SK-N-SH treated with all-trans-retinoic acid at 6 μM for 48 hours (cell line): ENCODE results near the gene ATP6V0D1.

ENCODE experiments used
- ATAC-seq: fragments of 200-7000 bp; cut with Tn5 transposase; 3 replicates; pipeline ENCODE4 v1.9.1; 2020; ENCODE audit warnings: mild to moderate bottlenecking, moderate library complexity
- ARNTL ChIP-seq: fragments of 450-650 bp; formaldehyde crosslinking; IDR thresholded peaks from 2 replicates; pipeline ENCODE4 v1.5.0; 2020; ENCODE audit warnings: low read depth, mild to moderate bottlenecking, moderate library complexity, borderline replicate concordance
- BACH2 ChIP-seq: fragments of 250-450 bp; sonication (Bioruptor Pico); IDR thresholded peaks from 2 replicates; pipeline ENCODE4 v1.9.0; 2021; ENCODE audit warnings: mild to moderate bottlenecking, borderline replicate concordance
- CREB5 ChIP-seq: fragments of 250-450 bp; sonication (Bioruptor Pico); IDR thresholded peaks from 2 replicates; pipeline ENCODE4 v1.5.1; 2020; ENCODE audit warnings: low read depth, mild to moderate bottlenecking, moderate library complexity
- CSDC2 ChIP-seq: fragments of 250-450 bp; sonication (Bioruptor Pico); IDR thresholded peaks from 2 replicates; pipeline ENCODE4 v1.5.0; 2020; ENCODE audit warnings: mild to moderate bottlenecking, moderate library complexity
- CSRNP3 ChIP-seq: fragments of 250-450 bp; sonication (Bioruptor Pico); IDR thresholded peaks from 2 replicates; pipeline ENCODE4 v1.5.1; 2021; ENCODE audit warnings: mild to moderate bottlenecking, moderate library complexity
- ESRRG ChIP-seq: fragments of 250-450 bp; sonication (Bioruptor Pico); IDR thresholded peaks from 2 replicates; pipeline ENCODE4 v1.6.1; 2021; ENCODE audit warnings: mild to moderate bottlenecking
- GLIS3 ChIP-seq: fragments of 250-450 bp; sonication (Bioruptor Pico); IDR thresholded peaks from 2 replicates; pipeline ENCODE4 v1.5.0; 2020; ENCODE audit warnings: mild to moderate bottlenecking, moderate library complexity
- ISL1 ChIP-seq: fragments of 250-450 bp; sonication (Bioruptor Pico); IDR thresholded peaks from 2 replicates; pipeline ENCODE4 v2.1.2; 2022; ENCODE audit warnings: mild to moderate bottlenecking, moderate library complexity
- OSR1 ChIP-seq: fragments of 250-450 bp; sonication (Bioruptor Pico); IDR thresholded peaks from 2 replicates; pipeline ENCODE4 v1.8.0; 2022; ENCODE audit warnings: moderate library complexity, mild to moderate bottlenecking, inconsistent platforms
- PATZ1 ChIP-seq: fragments of 250-450 bp; sonication (Bioruptor Pico); IDR thresholded peaks from 2 replicates; pipeline ENCODE4 v1.8.0; 2020; ENCODE audit warnings: mild to moderate bottlenecking, moderate library complexity, borderline replicate concordance
- POU6F1 ChIP-seq: fragments of 250-450 bp; sonication (Bioruptor Pico); IDR thresholded peaks from 2 replicates; pipeline ENCODE4 v1.8.0; 2021; ENCODE audit warnings: low read depth, mild to moderate bottlenecking, moderate library complexity, borderline replicate concordance
- PPARA ChIP-seq: fragments of 250-450 bp; sonication (Bioruptor Pico); IDR thresholded peaks from 2 replicates; pipeline ENCODE4 v1.5.0; 2020; ENCODE audit warnings: mild to moderate bottlenecking, borderline replicate concordance
- RARB ChIP-seq: fragments of 250-450 bp; sonication (Bioruptor Pico); IDR thresholded peaks from 2 replicates; pipeline ENCODE4 v1.8.0; 2021; ENCODE audit warnings: mild to moderate bottlenecking, moderate library complexity
- SNAI2 ChIP-seq: fragments of 250-450 bp; sonication (Bioruptor Pico); IDR thresholded peaks from 2 replicates; pipeline ENCODE4 v1.5.0; 2020; ENCODE audit warnings: mild to moderate bottlenecking, moderate library complexity
- TCF4 ChIP-seq: fragments of 250-450 bp; sonication (Bioruptor Pico); IDR thresholded peaks from 2 replicates; pipeline ENCODE4 v1.8.0; 2021; ENCODE audit warnings: mild to moderate bottlenecking, moderate library complexity, borderline replicate concordance
- TOX ChIP-seq: fragments of 250-450 bp; sonication (Bioruptor Pico); IDR thresholded peaks from 2 replicates; pipeline ENCODE4 v1.8.0; 2021; ENCODE audit warnings: mild to moderate bottlenecking, moderate library complexity, borderline replicate concordance
- ZFP3 ChIP-seq: fragments of 250-450 bp; sonication (Bioruptor Pico); IDR thresholded peaks from 2 replicates; pipeline ENCODE4 v1.5.0; 2020; ENCODE audit warnings: mild to moderate bottlenecking, moderate library complexity
- ZFP30 ChIP-seq: fragments of 450-650 bp; formaldehyde crosslinking; IDR thresholded peaks from 2 replicates; pipeline ENCODE4 v1.5.0; 2022; ENCODE audit warnings: mild to moderate bottlenecking, moderate library complexity
- ZNF565 ChIP-seq: fragments of 450-650 bp; formaldehyde crosslinking; conservative IDR thresholded peaks from 2 replicates; pipeline ENCODE4 v1.5.0; 2020; ENCODE audit warnings: low read depth, mild to moderate bottlenecking, moderate library complexity
- ZNF70 ChIP-seq: fragments of 450-650 bp; formaldehyde crosslinking; IDR thresholded peaks from 2 replicates; pipeline ENCODE4 v1.5.0; 2020; ENCODE audit warnings: mild to moderate bottlenecking, moderate library complexity
- ZNF8 ChIP-seq: fragments of 450-650 bp; formaldehyde crosslinking; IDR thresholded peaks from 2 replicates; pipeline ENCODE4 v1.5.0; 2020; ENCODE audit warnings: mild to moderate bottlenecking, moderate library complexity

Gene ATP6V0D1

GRCh38 chr16:67423611-67424260 lies 57.2 kb downstream of the ATP6V0D1 start:
- ATAC-seq, result no peak
- TF ChIP-seq CREB5 (CRISPR knock-in tag), result no peak
- TF ChIP-seq PATZ1 (CRISPR knock-in tag), result no peak
- TF ChIP-seq CSDC2 (CRISPR knock-in tag), result no peak
- TF ChIP-seq BACH2 (CRISPR knock-in tag), result no peak
- TF ChIP-seq CSRNP3 (CRISPR knock-in tag), result no peak
- TF ChIP-seq ISL1 (CRISPR knock-in tag), result no peak
- TF ChIP-seq ZFP30, result no peak
- TF ChIP-seq GLIS3 (CRISPR knock-in tag), result no peak
- no peak for TF ChIP-seq PPARA
- no peak for TF ChIP-seq ZNF70
- TF ChIP-seq TCF4, result no peak
- TF ChIP-seq POU6F1 (CRISPR knock-in tag), result no peak
- no peak for TF ChIP-seq TOX
- no peak for TF ChIP-seq OSR1 (CRISPR knock-in tag)
- TF ChIP-seq RARB (CRISPR knock-in tag), result no peak
- TF ChIP-seq, all 23 proteins: peak for 0

- no peak for TF ChIP-seq POU6F1 (CRISPR knock-in tag)
- no peak for TF ChIP-seq BACH2 (CRISPR knock-in tag)
- TF ChIP-seq ZNF565 (CRISPR knock-in tag), result no peak
- no peak for TF ChIP-seq ZNF70
- TF ChIP-seq CSRNP3 (CRISPR knock-in tag), result no peak
- TF ChIP-seq CREB5 (CRISPR knock-in tag), result no peak
- TF ChIP-seq SNAI2 (CRISPR knock-in tag), result no peak
- no peak for TF ChIP-seq PPARA
- ATAC-seq, result no peak
These were observed 57.9 kb downstream of the ATP6V0D1 start for GRCh38 chr16:67423015-67423414.

GRCh38 chr16:67421030-67421429 lies 59.9 kb downstream of the ATP6V0D1 start:
- no peak for ATAC-seq
- TF ChIP-seq POU6F1 (CRISPR knock-in tag) (no peak), TOX (no peak), ZFP3 (CRISPR knock-in tag) (no peak), OSR1 (CRISPR knock-in tag) (no peak), ISL1 (CRISPR knock-in tag) (no peak), ZNF8 (CRISPR knock-in tag) (no peak), BACH2 (CRISPR knock-in tag) (no peak), ESRRG (no peak), ZNF565 (CRISPR knock-in tag) (no peak), CSRNP3 (CRISPR knock-in tag) (no peak), RARB (CRISPR knock-in tag) (no peak), ARNTL (no peak)
